Type B pancreatic cell (in vitro differentiated cells): ENCODE data around the gene ZNF597. TPM values are rescaled to one million over a fixed set of nuclear protein-coding genes. Genes with fewer than 3 reads are reported as not detected.

ENCODE experiments used
- DNase-seq: peaks from one replicate; pipeline ENCODE4 v3.0.0; 2021; ENCODE audit warnings: mixed read lengths; ENCODE audit not compliant: unreplicated experiment; ENCODE audit errors: extremely low spot score
- H3K27ac Mint-ChIP-seq: 2 replicates; pipeline ENCODE4 v1.8.0; 2021; ENCODE audit warnings: mild to moderate bottlenecking, mixed read lengths
- H3K27me3 Mint-ChIP-seq: 2 replicates; pipeline ENCODE4 v1.8.0; 2021; ENCODE audit warnings: mixed read lengths
- H3K36me3 Mint-ChIP-seq: 2 replicates; pipeline ENCODE4 v1.8.0; 2021; ENCODE audit warnings: mixed read lengths
- H3K4me1 Mint-ChIP-seq: one replicate; pipeline ENCODE4 v1.8.0; 2021; ENCODE audit warnings: mixed read lengths; ENCODE audit not compliant: unreplicated experiment
- H3K4me3 Mint-ChIP-seq: 2 replicates; pipeline ENCODE4 v1.8.0; 2021; ENCODE audit warnings: mild to moderate bottlenecking, mixed read lengths
- H3K9me3 Mint-ChIP-seq: 2 replicates; pipeline ENCODE4 v1.8.0; 2021; ENCODE audit warnings: mixed read lengths
- total RNA-seq: library from RNA; stranded (reverse); gene quantifications from 2 replicates; pipeline ENCODE4 v1.2.1, GENCODE V29; 2021; ENCODE audit warnings: low replicate concordance
- TF ChIP-seq, protein P1 (sequence below): fragments of 200-600 bp; sonication (generic); conservative IDR thresholded peaks from 2 replicates; pipeline ENCODE4 v1.5.0; 2021; ENCODE audit warnings: antibody characterized with exemption, mild to moderate bottlenecking

The ZNF597 gene
- total RNA-seq, 1 donor from 2014 or later, result 2.2 TPM

DNA sequence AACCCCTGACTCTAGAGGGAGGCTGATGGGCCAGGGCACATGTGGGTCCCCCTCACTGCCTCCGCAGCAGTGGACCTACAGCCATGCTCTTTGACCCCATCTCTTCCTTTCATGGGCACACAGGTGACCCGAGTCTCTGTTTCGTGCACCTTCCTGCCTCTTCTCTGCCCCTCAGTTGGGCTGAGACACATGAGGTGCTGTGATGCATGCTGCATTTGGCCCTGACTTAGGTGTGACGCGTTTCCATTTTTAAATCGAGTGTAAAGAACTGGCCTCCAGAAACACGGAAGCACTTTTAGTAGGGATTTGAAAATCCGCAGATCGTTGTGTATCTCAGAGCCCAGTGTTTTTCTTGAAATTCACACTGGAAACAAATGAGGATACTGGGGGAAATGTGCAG is 27.4 kb upstream of the ZNF597 start:
- Mint-ChIP-seq H3K4me3 (no peak overlapping the region), H3K4me1 (peaks cover 18% of the 10 kb centered on the region), H3K36me3 (peaks cover 23% of the 10 kb centered on the region), H3K9me3 (no peaks in the 10 kb centered on the region), H3K27me3 (no peaks in the 10 kb centered on the region), H3K27ac (no peak overlapping the region)
- TF ChIP-seq, protein P1, sequence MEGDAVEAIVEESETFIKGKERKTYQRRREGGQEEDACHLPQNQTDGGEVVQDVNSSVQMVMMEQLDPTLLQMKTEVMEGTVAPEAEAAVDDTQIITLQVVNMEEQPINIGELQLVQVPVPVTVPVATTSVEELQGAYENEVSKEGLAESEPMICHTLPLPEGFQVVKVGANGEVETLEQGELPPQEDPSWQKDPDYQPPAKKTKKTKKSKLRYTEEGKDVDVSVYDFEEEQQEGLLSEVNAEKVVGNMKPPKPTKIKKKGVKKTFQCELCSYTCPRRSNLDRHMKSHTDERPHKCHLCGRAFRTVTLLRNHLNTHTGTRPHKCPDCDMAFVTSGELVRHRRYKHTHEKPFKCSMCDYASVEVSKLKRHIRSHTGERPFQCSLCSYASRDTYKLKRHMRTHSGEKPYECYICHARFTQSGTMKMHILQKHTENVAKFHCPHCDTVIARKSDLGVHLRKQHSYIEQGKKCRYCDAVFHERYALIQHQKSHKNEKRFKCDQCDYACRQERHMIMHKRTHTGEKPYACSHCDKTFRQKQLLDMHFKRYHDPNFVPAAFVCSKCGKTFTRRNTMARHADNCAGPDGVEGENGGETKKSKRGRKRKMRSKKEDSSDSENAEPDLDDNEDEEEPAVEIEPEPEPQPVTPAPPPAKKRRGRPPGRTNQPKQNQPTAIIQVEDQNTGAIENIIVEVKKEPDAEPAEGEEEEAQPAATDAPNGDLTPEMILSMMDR, result no peak
- no peak for DNase-seq

DNA sequence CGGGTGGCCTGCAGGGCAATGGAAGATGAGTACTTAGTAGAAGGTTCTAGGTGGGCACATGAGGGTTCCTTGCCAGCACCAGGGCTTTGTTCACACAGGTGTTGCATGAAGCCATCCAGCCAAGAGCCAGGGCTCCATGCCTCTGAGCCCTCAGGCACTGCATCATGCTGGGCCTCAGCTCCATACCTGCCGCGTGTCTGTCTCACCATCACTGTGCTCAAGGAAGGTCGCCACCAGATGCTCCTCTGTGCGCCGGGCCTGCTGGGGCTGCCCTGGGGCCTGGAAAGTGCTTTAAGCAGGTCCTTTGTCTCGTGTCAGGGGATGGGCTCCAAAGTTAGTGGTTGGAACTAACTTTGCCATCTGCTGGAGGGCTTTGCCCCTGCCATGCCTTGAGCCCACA is 26.4 kb upstream of the ZNF597 start:
- Mint-ChIP-seq H3K4me3 (no peak overlapping the region), H3K4me1 (peaks cover 18% of the 10 kb centered on the region), H3K9me3 (no peaks in the 10 kb centered on the region), H3K36me3 (peaks cover 23% of the 10 kb centered on the region), H3K27ac (no peak overlapping the region), H3K27me3 (no peaks in the 10 kb centered on the region)
- no peak for DNase-seq
- TF ChIP-seq, protein P1, result no peak

DNA sequence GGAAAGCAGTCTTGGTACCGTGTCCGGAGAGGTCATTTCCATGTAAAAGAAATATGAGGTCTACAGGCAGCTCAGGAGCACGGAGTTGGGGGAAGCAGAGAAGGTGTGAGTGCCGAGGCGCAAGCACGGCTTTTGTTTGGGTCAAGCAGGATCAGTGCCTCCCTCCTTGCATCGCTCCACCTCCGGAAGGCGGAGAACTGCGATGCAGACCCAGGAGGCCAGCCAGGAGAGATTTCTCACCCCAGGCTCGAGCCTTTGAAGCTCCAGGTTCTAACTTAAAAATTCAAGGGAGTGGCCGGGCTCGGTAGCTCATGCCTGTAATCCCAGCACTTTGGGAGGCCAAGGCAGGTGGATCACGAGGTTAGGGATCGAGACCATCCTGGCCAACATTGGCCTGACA is 25.2 kb upstream of the ZNF597 start:
- H3K27ac Mint-ChIP-seq, result no peak overlapping the region
- no peak overlapping the region for H3K4me3 Mint-ChIP-seq
- peaks cover 23% of the 10 kb centered on the region for H3K36me3 Mint-ChIP-seq
- H3K4me1 Mint-ChIP-seq, result peaks cover 25% of the 10 kb centered on the region
- no peaks in the 10 kb centered on the region for H3K9me3 Mint-ChIP-seq
- TF ChIP-seq, protein P1, result no peak
- DNase-seq, result no peak
- no peaks in the 10 kb centered on the region for H3K27me3 Mint-ChIP-seq

DNA sequence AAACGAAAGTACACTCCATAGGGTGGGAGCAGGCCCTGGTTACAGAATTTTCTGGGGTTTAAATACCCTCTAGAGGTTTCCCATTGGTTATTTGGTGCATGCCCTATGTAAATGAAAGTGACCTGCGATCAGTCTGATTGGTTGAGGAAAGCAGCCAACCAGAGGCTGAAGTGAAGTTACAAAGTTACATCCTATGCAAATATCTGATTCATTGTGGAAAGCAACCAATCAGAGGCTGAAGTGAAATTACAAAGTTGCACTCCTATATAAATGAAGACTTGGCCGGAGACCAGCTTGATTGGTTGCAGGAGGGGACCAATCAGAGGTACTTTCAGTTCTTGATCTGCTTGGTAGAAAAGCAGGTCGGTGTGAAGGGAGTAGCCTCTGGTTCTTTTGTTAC is 24.6 kb upstream of the ZNF597 start:
- Mint-ChIP-seq H3K4me1 (peaks cover 25% of the 10 kb centered on the region), H3K27me3 (no peaks in the 10 kb centered on the region), H3K4me3 (no peak overlapping the region), H3K27ac (no peak overlapping the region), H3K36me3 (peaks cover 22% of the 10 kb centered on the region), H3K9me3 (no peaks in the 10 kb centered on the region)
- no peak for DNase-seq
- TF ChIP-seq, protein P1, result no peak

DNA sequence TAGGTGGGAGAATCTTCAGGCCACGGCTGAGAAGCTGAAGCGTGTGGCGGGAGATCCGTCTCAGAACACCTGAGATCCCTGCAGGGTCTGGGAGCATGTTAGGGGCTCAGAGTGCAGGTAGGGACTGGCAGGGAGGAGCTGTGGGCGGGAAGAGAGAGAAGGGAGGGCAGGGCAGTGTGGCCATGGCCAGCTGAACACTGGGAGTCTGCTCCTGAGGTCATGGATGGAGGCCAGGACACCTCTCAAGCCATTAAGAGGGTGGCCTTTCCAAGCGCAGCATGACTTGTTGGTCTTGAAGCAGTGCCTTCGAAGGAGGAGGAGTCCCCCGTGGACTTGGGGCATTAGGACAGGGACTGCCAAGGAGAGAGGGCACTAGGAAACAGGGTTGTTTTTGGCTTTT is 23.9 kb upstream of the ZNF597 start:
- Mint-ChIP-seq H3K9me3 (no peaks in the 10 kb centered on the region), H3K4me1 (peaks cover 29% of the 10 kb centered on the region), H3K27ac (no peak overlapping the region), H3K4me3 (no peak overlapping the region), H3K27me3 (no peaks in the 10 kb centered on the region), H3K36me3 (peaks cover 22% of the 10 kb centered on the region)
- DNase-seq, result no peak
- TF ChIP-seq, protein P1, result no peak
